GM19023 (cell line): ENCODE measurements around the gene SEPTIN7.

Source experiments
- ATAC-seq: cut with Tn5 transposase; IDR thresholded peaks from one replicate; pipeline ENCODE4 v1.9.1; 2021; ENCODE audit warnings: mild to moderate bottlenecking, moderate library complexity; ENCODE audit not compliant: unreplicated experiment

SEPTIN7 gene

DNA sequence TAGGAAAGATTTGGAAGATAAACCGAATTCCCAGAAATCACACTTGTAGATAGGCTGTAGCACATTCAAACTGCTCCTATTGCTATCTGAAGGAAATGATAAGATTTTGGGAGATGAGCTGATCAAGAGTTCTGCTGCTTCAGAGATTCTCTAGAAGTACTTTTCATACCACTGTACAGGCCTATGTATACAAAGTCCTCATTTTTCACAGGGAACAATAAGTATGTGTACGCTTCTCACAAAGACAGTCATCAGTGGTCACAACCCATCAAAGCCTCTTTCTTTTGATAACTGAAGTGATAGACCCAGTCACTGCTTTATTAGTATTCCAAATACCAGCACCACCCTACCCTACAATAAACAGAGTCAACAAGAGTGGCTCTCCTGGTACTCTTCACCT, 15.6 kb upstream of the SEPTIN7 start:
- ATAC-seq = no peak

DNA sequence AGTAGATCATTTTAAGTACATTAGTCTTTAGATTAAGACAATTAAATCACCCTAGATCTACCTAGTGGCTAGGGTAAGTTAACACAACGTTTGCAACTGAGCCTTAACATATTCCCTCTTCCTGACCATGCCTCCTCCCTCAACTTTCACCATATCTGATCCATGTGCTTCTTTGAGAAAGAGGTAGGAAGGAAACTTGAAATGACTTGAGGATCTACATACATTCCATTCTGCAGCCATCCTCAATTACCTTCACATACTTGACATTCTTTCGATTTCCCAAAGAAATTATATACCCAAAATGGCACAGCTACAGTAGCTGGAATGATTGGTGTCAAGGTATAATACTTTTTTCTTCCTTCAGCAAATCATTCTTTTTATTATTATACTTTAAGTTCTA, 12.9 kb upstream of the SEPTIN7 start:
- ATAC-seq = no peak

DNA sequence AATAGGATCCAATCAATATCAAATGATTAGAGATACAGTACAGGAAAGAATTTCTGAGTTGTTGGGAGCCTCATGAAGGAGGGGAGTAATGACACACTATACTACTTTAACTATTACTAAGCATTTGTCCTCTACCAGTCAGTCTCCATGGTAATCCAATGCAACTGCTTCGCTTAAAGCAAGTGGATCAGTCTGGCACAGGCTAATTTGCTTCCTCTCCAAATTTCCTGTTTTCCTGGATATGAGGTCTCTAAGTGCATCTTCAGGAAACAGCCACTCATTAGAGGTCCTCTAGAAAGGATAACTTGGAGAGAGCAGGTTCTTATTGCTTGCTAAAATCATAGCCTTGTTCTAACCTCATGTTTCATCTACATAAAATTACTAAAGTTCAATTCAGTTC, 8.4 kb upstream of the SEPTIN7 start:
- ATAC-seq = no peak

DNA sequence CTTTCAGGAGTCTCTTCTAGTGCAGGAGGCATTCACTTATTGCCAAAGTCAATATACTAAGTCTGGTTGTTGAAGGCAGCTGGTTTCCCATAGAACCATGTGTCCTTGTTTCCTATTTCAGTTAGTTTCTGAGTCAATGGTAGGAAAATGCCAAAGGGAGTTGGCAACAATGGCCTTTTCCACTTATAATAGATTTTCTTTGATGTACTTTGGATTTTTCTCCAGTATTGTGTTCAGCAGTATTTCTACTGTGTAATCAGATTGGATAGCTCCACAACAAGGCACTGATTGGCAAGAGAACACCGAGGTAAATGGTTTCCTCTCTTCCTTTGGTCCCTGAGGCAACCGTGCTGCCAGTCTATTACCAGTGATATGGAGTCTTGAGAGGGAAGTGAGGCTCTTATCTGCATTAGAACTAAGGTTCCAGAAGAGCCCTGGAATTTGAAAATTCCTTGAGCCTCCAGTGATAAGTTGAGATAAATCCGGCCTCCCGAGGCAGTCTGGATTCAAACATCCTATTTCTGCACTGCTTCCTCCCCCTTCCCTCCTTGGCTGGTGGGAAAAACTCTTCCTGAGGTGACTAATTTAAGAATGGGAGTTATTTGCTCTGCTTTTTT, 7.9 kb upstream of the SEPTIN7 start:
- no peak for ATAC-seq

DNA sequence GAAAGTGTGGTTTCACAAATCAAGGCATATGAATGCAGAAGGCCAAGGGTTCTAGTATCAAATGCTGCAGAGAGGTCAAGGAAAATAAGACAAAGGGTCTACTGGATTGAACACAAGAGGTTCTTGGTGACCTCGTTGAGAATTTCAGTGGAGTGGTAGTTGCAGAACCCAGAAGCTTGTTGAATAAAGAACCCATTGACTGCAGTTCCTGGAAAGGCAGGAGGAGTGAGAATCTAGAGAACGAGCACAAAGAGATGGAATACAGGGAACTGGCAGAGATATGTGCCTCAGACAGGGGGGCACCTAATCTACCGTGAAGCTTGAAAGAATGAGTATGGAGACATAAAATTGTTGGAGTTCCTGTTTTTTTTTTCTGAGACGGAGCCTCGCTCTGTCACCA, 3.5 kb upstream of the SEPTIN7 start:
- ATAC-seq = no peak

DNA sequence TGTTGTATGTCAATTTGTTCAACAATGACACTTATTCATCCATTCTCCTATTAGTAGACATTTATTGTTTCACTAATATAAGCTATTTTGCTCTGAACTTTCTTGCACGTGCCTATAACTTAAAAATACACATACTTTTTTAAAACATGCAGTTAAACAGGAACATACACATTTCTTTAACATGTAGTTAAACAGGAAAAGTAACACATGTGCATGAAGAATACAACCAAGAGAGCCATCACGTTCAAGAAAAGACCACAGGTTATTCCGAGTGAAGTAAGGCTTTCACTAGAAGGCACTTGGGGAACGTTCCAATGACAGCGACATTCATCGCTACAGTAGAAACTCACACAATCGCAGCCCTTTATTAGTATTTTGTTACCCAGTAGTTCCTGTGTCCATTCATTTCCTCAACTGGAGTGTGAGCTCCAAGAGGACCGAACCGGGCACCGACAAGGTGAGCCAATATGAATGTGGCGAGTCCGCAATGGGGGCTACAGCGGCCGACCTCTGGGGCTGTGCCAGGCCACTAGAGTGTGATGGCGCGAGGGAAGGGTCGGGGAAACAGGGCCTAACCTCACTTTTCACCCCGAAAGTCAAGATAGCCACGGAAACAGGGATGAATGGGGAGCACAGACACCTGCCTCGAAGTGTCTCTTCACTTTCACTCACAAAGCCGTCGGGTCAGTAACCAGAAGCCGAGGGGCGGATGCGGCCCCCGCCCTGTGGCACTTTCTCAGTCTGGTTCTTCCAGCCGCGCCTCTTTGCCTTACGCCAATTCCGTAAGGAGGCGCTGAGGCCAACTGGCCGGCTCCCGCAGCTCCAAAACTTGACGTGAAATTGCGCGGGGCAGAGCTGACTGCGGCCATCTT, 775 bp upstream of the SEPTIN7 start:
- ATAC-seq = peak; percentile 53

DNA sequence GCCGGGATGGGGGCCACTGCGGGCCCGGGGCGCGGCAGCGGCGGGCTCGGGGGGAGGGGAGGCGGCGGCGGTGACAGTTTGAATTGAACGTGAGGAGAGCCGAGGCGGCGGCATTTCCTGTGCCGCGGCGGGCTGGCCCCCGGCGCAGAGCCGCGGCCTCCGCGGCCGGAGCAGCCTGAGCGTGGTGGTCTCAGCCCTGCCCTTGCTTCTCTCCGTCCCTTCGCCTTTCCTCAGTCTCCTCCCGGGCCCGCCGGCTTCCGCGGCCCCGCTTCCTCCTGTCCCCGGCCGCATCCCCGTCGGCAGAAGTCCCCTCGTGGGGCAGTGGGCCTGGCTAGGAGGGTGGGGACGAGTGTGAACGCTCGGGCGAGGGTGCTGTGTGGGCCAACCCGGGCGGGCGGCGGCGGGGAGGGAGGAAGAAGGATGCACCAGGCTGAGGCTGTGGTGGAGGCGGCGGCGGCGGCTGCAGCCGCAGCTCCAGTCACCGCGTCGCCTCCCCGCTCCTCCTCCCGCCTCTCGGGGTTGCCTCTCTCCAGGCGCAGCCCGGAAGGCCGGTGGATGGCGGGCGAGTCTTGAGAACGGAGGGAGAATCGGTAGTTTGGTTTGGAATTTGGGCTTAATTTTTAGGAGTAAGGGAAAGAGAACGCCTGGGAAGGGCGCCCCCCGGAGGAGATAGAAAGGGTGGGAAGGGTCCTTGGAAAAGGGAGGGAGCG, 690 bp downstream of the SEPTIN7 start:
- peak; percentile 35 for ATAC-seq

DNA sequence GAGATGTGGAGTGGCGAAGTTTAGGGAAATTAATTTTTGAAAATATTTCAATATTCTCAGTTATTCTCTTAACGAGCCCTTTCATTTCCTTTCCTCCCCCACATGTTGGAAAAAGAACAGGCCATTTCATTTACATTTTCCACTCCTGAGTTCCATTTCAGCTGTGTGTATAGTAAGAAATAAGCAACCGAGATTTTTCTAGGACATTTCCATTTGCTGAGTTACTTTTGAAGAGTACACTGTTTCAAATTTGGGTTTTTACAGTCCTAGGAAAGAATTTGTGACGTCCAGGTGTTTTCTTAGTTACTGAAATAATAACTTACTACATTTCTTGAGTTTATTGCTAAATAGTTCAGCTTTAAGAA, 1.2 kb downstream of the SEPTIN7 start:
- ATAC-seq = no peak

DNA sequence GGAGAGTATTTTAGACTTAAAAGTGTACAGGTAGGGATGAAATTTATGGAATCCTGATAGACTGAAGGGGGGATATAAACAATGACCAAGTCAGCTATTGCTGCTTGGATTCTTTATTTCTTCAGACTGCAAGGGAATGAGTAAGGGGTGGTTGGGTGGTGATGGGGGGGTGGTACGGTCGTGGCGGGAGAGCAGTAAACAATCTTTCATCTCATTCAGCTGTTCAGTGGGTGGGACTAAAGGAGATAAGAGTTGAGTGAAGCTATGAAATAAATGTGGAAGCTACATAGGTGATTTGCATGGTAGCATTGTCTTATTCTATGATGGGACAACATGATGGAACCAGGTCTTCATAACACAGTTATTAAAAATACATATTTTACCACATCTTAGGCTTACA, 1.8 kb downstream of the SEPTIN7 start:
- no peak for ATAC-seq

DNA sequence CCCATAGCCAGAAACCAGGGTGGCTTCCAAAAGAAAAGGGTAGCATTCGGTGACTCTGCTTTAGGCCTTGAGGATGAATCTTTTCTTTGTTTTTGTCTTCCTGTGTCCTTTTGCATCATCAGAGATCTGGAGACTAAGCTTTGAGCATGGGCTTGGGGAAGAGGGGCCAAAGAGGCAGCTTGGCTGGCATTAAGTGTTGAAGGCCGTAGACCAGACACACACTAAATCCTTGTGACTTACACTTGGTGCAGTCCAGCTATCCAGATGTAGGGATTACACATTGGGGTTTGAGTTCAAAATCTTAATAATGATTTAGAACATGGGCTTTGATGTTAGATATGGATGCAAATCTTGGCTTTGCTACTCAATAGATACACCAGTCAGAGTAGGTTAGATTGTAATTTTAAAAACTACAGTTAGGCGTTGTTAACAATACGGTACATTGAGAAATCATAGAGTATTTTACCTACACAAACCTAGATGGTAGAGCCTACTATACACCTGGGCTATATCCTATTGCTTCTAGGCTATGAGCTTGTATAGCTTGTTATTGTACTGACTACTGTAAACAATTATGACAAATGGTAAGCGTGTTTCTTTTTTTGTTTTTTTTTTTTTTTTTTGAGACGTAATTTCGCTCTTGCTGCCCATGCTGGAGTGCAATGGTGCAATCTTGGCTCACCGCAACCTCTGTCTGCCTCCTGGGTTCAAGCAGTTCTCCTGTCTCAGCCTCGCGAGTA, 3.5 kb downstream of the SEPTIN7 start:
- ATAC-seq = no peak

DNA sequence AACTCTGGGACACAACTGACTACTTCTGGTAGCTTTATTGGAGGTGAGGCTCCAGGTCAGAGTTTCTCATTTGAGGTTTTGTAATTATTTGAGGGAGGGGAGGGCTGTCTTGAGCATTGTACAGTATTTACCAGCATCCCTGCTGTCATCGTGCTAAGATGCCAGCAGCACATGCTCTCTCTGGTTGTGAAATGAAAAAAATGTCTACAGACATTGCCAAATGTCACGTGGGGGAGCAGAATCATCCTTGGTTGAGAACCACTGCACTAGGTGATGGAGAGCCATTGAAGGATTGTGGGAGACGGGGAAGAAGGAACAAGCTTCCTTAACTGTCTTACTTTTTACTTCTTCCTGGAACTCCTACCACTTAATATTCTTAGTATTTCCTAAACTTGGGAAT, 5.0 kb downstream of the SEPTIN7 start:
- ATAC-seq = no peak

DNA sequence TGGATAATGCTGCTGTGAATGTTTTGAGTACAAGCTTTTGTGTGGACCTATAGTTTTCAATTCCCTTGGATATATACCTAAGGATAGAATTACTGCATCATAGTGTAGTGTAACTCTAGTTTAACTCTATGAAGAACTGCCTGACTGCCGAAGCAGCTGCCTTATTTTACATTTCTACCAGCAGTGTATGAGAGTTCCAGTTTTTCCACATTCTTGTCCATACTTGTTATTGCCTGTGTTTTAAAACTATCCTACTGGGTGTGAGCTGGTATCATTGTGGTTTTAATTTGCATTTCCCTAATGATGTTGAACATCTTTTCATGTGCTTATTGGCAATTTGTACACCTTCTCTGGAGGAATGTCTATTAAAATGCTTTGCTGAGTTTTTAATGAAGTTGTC, 15.7 kb downstream of the SEPTIN7 start:
- no peak for ATAC-seq

DNA sequence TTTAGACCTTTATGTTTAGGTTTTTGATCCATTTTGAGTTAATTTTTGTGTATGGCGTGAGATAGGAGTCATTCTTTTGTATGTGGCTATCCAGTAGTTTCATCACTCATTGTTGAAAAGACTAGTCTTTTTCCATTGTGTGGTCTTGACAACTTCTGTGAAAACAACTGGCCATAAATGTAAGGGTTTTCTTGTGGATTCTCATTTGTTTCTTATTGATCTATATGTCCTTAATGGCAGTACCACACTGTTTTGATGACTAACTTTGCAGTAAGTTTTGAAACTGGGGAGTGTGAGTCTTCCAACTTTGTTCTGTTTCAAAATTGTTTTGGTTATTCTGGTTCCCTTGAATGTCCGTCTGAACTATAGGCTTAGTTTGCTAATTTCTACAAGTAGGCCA, 16.3 kb downstream of the SEPTIN7 start:
- no peak for ATAC-seq

DNA sequence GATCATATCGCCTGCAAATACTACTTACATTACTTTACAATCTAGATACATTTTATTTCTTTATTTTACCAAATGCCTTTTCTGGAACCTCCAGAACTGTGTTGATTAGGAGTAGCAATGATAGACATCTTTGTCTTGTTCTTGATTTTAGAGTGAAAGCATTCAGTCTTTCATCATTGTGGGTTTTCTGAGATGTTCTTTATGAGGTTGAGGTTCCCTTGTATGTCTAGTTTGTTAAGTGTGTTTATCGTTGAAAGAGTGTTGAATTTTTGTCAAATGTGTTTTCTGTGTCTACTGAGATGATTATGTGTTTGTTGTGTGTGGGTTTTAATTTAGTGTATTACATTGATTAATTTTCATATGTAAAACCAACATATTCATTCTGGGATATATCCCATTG, 17.1 kb downstream of the SEPTIN7 start:
- ATAC-seq = no peak

DNA sequence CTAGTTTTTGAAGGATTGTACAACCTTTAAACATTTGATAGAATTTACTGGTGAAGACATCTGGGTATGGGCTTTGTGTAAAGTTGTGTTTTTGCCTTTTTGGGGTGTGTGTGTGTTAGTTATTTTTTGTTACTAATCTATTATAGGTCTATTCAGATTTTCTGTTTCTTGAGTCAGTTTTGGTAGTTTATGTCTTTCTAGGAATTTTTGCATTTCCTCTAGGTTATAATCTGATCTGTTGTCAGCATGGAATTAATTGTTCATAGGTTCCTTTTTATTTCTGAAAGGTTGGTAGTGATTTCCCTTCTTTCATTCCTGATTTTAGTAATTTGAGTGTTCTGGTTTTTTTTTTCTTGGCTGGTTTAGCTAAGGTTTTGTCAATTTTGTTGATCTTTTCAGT, 17.7 kb downstream of the SEPTIN7 start:
- ATAC-seq = no peak

DNA sequence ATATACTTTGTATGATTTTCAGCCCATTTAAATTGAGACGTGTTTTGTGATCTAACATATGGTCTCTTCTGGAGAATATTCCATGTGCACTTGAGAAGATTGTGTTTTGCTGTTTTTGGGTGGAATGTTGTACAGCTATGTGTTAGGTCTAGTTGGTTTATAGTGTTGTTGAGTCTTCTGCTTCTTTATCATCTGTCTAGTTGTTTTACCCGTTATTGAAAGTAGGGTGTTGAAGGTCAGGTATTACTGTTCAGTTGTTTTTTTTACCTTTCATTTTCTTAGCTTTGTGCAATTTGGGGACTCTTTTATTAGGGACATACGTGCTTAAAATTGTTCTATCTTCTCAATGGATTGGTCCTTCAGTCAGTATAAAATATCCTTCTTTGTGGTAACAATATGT, 18.5 kb downstream of the SEPTIN7 start:
- no peak for ATAC-seq

DNA sequence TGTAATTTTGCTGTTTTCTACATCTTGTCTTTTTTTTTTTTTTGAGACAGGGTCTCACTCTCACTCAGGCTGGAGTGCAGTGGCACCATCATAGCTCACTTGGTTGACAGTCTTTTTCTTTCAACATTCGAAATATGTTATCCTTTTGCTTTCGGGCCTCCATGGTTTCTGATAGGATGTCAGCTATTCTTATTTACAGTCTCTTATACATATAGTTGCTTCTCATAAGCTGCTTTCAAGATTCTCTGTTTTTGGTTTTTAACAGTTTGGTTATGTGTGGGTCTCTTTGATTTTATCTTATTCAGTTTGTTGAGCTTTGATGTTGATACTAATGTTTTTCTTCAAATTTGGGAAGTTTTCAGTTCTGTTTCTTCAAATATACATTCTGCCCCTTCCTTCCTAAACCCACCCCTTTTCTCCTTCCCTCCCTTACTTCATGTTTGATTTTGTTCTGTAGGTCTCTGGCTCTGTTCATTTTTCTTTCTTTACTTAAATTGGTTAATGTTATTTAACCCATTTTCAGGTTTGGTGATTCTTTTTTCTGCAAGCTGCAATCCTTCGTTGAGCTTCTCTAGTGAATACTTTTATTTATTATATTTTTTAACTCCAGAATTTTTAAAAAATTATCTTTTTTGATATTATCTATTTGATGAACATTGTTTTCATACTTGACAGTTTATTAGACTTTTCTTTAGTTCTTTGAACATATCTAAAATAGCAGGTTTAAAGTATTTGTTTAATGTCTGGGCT, 19.3 kb downstream of the SEPTIN7 start:
- ATAC-seq = no peak

DNA sequence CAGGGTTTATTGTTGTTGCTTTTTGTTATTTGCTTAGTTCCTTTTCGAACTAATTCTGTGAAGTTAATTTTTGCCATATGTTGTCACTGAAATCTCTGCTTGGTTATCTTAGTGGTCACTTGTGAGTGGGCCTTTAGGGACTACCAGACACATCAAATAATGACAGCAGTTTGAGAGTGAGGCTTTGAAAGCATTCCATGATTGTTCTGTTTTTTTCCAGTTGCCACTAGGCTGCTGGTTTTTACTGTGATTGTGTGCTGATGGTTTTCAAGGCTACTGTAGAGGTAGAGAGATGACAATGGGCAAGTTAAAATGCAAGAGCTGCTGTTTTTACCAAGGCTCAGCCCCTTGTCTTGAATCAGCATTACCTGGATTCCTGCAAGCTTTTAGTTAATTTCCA, 20.0 kb downstream of the SEPTIN7 start:
- no peak for ATAC-seq

DNA sequence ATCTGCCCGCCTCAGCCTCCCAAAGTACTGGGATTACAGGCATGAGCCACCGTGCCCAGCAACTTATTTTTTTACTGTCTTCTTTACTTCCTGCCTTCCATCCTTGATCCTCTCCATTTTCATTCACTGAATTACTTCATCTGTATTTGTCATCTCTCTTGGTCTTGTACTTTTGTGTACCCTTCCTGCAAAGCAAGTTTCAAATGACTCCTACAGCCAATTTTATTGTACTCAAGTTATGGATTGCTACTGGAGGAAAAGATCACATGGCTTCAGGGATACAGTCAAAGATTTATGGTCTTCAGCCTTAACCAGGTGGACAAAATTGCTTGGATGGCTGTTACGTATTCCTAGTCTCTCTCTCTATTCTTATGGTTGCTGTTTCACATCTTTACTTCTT, 22.6 kb downstream of the SEPTIN7 start:
- no peak for ATAC-seq

DNA sequence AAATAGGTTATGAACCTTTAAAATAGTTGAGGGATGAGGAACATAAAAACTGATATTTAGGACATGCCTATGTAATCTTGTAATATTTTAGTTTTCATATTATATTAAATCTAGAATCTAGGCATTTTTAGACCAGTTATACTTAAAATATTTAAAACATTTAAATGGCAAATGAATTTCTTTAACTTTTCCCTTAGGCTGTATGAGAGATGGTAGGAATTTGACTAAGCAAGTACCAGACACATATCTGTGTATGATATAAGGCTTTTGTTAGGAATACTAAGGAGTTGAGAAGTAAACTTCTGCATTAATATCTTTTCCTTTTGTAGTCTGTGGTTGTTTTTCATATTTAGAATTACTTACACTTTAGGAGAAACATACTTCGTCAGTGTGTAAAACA, 25.1 kb downstream of the SEPTIN7 start:
- no peak for ATAC-seq

DNA sequence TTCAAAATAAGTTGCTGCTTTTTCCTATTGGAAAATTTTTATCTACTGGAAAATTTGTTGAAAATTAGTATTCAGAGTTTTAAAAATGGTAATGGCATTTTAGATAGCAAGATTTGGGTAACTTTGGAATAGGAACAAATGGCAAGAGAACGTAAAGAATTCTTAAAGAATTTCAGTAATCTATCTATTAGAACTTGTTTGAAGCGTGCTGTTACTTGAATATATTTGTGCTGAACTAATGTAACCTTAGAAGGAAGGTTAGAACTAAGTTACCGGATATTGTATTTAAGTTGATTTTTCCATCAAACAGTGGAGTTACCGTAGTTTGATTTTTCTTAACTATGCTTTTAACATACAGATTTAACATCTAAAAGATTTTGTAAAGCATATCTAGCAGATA, 25.9 kb downstream of the SEPTIN7 start:
- no peak for ATAC-seq
